A673 (cell line): ENCODE results near the gene PNLIPRP2.

ENCODE experiments used
- EZH2 ChIP-seq: fragments of 200-600 bp; sonication (generic); IDR thresholded peaks from 2 replicates; pipeline ENCODE4 v1.6.1; 2017; ENCODE audit warnings: borderline replicate concordance, low read depth, mild to moderate bottlenecking, mixed read lengths, antibody characterized with exemption, low read length; ENCODE audit not compliant: poor library complexity, severe bottlenecking
- TF ChIP-seq, protein P1 (sequence below): fragments of 300-800, 200-600 bp; sonication (generic); conservative IDR thresholded peaks from 2 replicates; pipeline ENCODE4 v1.5.1; 2017; ENCODE audit warnings: low read depth, mild to moderate bottlenecking, antibody characterized with exemption, low read length, moderate library complexity, mixed read lengths

DNA sequence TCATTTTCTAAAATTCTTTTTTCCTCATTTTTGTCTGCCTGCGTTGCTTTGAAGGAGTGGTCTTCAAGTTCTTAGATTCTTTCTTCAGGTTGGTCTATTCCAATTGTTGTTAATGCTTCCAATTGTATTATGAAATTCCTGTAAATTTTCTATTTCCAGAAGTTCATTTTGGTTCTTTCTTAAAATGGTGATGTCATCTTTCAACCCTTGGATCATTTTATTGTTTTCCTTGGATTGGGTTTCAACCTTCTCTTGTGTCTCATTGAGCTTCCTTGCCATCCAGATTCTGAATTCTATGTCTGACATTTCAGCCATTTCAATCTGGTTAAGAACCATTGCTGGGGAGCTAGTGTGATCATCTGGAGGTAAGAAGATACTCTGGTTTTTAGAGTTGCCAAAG lies 33.1 kb downstream of the PNLIPRP2 start:
- TF ChIP-seq EZH2: no peak
- TF ChIP-seq, protein P1, sequence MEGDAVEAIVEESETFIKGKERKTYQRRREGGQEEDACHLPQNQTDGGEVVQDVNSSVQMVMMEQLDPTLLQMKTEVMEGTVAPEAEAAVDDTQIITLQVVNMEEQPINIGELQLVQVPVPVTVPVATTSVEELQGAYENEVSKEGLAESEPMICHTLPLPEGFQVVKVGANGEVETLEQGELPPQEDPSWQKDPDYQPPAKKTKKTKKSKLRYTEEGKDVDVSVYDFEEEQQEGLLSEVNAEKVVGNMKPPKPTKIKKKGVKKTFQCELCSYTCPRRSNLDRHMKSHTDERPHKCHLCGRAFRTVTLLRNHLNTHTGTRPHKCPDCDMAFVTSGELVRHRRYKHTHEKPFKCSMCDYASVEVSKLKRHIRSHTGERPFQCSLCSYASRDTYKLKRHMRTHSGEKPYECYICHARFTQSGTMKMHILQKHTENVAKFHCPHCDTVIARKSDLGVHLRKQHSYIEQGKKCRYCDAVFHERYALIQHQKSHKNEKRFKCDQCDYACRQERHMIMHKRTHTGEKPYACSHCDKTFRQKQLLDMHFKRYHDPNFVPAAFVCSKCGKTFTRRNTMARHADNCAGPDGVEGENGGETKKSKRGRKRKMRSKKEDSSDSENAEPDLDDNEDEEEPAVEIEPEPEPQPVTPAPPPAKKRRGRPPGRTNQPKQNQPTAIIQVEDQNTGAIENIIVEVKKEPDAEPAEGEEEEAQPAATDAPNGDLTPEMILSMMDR: no peak
